ENCODE measurements around the gene ISOC2.
A peak's percentile ranks its signal among the peaks of the same experiment; 100 is the strongest.

ISOC2 gene

GRCh38 chr19:55462722-55463121 is 1.3 kb upstream of the ISOC2 start:
- H3K4me3 ChIP-seq (ENCODE audit: low read length) = no peak overlapping the region

DNA sequence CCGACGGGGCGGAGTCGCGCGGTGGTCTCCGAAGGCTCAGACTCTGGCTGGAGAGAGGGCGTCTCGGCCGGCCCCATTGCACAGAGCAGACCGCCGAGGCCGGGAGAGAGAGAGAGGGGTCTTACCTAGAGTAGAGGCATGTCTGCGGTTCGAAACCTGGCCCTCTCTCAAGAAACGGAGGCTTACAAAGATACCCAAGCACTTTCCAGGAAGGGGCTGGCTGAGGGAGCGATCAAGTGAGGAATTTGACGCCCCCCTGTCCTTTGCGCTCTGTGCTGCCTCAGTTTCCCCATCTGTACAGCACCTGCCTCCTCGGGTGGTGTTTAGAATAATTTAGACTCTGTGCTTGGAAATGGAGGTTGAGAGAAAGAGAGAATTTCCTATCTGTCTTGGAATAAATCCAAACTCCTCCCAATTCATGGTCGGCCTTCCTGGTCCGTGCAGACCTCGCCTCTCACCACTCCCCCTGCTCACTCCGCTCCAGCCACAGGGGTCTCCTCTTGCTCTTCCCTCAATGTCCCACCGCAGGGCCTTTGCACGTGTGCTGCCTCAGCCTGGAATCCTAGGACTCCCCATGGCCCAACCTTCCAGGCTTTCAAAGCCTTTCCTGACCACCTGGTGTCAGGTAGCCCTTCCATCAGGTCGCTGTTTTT is 658 bp upstream of the ISOC2 start:
- DNase-seq (ENCODE audit: low read depth) = peak; percentile 43
- H3K4me3 ChIP-seq (ENCODE audit: low read length) = peak overlapping the region; percentile 88
- TF ChIP-seq CTCF (IDR thresholded peaks at IDR 0.05; ENCODE audit: insufficient read depth, low read depth, low read length, missing control alignments) = no peak

More at GRCh38 chr19:55462722-55463121, 1.3 kb upstream of the ISOC2 start:
- no peak for TF ChIP-seq CTCF (IDR thresholded peaks at IDR 0.05; ENCODE audit: insufficient read depth, low read depth, low read length, missing control alignments)
- no peak for DNase-seq (ENCODE audit: low read depth)

GRCh38 chr19:55460670-55461258 is 678 bp downstream of the ISOC2 start:
- no peak for TF ChIP-seq CTCF (IDR thresholded peaks at IDR 0.05; ENCODE audit: insufficient read depth, low read depth, low read length, missing control alignments)
- DNase-seq (ENCODE audit: low read depth) = peak; percentile 52
- peak overlapping the region; percentile 88 for H3K4me3 ChIP-seq (ENCODE audit: low read length)

- peak overlapping the region; percentile 88 for H3K4me3 ChIP-seq (ENCODE audit: low read length)
Measured at GRCh38 chr19:55459950-55460657, 1.3 kb downstream of the ISOC2 start.

GRCh38 chr19:55459551-55459949 is 1.9 kb downstream of the ISOC2 start:
- no peak for DNase-seq (ENCODE audit: low read depth)
- TF ChIP-seq CTCF (IDR thresholded peaks at IDR 0.05; ENCODE audit: insufficient read depth, low read depth, low read length, missing control alignments) = no peak
- H3K4me3 ChIP-seq (ENCODE audit: low read length) = no peak overlapping the region

More at GRCh38 chr19:55459950-55460657, 1.3 kb downstream of the ISOC2 start:
- no peak for DNase-seq (ENCODE audit: low read depth)
- TF ChIP-seq CTCF (IDR thresholded peaks at IDR 0.05; ENCODE audit: insufficient read depth, low read depth, low read length, missing control alignments) = no peak

DNA sequence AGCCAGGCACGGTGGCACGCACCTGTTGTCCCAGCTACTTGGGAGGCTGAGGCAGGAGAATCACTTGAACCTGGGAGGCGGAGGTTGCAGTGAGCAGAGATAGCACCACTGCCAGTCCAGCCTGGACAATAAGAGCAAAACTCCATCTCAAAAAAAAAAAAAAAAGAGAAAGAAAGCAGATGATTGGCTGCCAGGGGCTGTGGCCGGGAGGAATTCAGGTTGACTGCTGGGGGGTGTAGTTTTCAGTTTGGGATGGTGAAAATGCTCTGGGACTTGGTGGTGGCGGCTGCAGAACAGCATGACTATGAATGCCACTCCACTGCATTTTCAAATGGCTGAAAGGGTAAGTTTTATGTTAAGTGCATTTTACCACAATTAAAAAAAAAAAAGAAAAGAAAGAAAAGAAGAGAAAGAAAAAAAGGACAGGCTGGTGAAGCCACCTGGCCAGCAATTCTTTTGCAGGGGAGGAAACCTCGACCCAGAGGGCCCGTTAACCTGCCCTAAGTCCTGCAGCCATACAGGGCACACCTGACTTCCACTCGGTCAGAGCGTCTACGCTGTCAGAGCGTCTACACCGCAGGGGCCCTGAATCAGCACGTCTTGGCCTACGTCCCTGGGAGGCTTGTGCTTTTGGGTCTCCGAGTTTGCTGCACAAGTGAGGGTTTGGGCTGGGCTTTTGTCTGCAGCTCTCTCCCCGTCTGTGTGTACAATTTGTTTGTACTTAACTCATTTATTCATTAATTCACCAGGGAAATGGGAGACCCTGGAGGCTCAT is 3.6 kb downstream of the ISOC2 start:
- DNase-seq (ENCODE audit: low read depth) = no peak
- H3K4me3 ChIP-seq (ENCODE audit: low read length) = no peak overlapping the region
- no peak for TF ChIP-seq CTCF (IDR thresholded peaks at IDR 0.05; ENCODE audit: insufficient read depth, low read depth, low read length, missing control alignments)
